ENCODE results near the gene RCSD1. TPM values are rescaled to one million over a fixed set of nuclear protein-coding genes. Genes with fewer than 3 reads are reported as not detected.

Gene RCSD1
- total and polyA plus RNA-seq, 10 of the 15 experiments (the other 5 are each of a cell fraction or from before 2014, with no cell fraction given), result 11.4 to 78.3 (median 71.6) TPM

DNA sequence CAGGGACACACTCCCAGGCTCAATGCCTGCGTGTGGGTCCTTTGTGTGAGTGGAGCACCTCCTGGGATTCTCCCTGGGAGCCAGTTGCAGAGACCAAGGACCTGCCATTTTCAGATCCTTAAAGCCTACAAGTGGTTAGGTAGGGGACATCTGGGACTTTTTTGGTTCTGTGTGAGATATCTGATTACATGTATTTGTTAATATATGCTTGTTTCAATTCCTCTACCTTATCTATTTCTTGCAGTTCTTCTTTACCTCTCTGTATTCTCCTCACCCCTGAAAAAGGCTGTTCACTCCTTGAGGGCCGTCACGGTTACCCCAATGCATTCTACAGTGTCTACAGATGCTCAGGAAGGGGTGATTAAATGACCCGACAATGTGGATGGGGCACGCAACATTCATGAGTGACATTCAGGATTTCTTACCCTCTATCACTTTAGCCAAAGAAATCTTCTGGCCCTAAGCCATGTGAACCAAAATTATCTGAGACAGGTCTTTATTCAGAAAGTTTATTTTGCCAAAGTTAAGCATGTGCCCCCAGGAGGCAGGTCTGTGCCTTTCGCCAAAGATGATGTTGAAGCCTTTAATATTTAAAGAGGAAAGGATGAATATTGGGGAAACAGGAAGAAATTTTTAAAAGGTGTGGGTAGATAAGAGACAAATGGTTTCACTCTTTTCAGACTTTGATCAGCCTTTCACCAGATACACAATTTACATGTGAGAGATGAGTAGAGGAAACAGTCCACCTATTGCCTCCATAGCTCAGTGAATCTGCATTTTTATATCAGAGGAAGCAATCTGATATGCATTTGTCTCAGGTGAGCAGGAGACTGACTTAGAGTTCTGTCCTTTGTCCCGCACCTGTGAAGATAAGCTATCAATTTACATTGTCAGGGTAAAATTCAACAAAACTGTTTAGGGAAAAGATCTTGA lies 47.1 kb downstream of the RCSD1 start:
- Histone ChIP-seq H3K9me3 (replicated peaks; ENCODE audit: control insufficient read depth, insufficient read depth, low read length) (no peaks in the 10 kb centered on the region; the same call in 2 of the 3 replicates), H3K4me2 (ENCODE audit: control insufficient read depth, insufficient read depth) (peak overlapping the region; percentile 64), H3K27ac (ENCODE audit: control insufficient read depth, insufficient read depth) (peak overlapping the region; percentile 93), H2AFZ (ENCODE audit: control insufficient read depth, low read depth, low read length) (no peak overlapping the region), H3K4me1 (ENCODE audit: control insufficient read depth, insufficient read depth, low read length) (peaks cover 80% of the 10 kb centered on the region), H3K79me2 (ENCODE audit: control insufficient read depth, insufficient read depth, low read length) (peaks cover 31% of the 10 kb centered on the region), H3K36me3 (ENCODE audit: control insufficient read depth in 2 of 2, insufficient read depth in 2 of 2, low read length in 1 of 2) (peaks cover 0 to 5% of the 10 kb centered on the region in 2 experiments; a peak in 2 of 4 replicates), H4K20me1 (ENCODE audit: control insufficient read depth, insufficient read depth) (no peaks in the 10 kb centered on the region), H3K27me3 (replicated peaks in 1 of 2; ENCODE audit: control insufficient read depth in 2 of 2, insufficient read depth in 2 of 2, low read length in 1 of 2) (no peaks in the 10 kb centered on the region), H3K4me3 (peak overlapping the region; percentile 35; the same call in 1 of the 2 replicates), H3K9ac (ENCODE audit: control insufficient read depth, insufficient read depth, low read length) (peak overlapping the region; percentile 61)
- BruUV-seq (replicated peaks), result no TSS peak
- in situ Hi-C loops (cut with MboI), result no loop called here
- ChIA-PET SMC1A (ENCODE audit: uncharacterized antibody, unreplicated experiment) (interaction anchor here (1.0 to 10.3 kb wide), 9 partner anchors 10 to 75 kb away, joined by 3 to 170 read pairs (median 17); partner anchors contain the start of gene RCSD1), CTCF (interaction anchor here (0.8 to 5.1 kb wide), 10 partner anchors 9 to 138 kb away, joined by 3 to 31 read pairs (median 4); no protein-coding TSS in a partner anchor), POLR2A (interaction anchor here (0.5 to 7.2 kb wide), 7 partner anchors 9 to 77 kb away, joined by 3 to 84 read pairs (median 3); partner anchors contain the start of gene RCSD1), RAD21 (ENCODE audit: unreplicated experiment) (interaction anchor here (1.0 to 8.3 kb wide), 13 partner anchors 8 to 137 kb away, joined by 3 to 100 read pairs (median 4); partner anchors contain the start of gene RCSD1)
- peak; percentile 71 for ATAC-seq
- WGBS (ENCODE audit: insufficient coverage, insufficient replicate concordance, low lambda C conversion rate, missing lambda C conversion rate), result 72% methylated on average over 7 of the region's 7 CpGs
- no peak for FAIRE-seq
- DNase-seq (ENCODE audit: low read depth, low spot score), result peak; percentile 68
- intact Hi-C loops (cut with micrococcal nuclease; ENCODE audit: unreplicated experiment), result loop anchor here (1.0 kb wide), 1 partner anchor 49 kb away; no protein-coding TSS in a partner anchor
- peak; percentile 52; the same call in 1 of the 2 replicates for TF ChIP-seq SMARCA5 (IDR thresholded peaks at IDR 0.05)
- peak; percentile 35 for TF ChIP-seq MTA2 (IDR thresholded peaks at IDR 0.05; ENCODE audit: low read depth)
- peak; percentile 45; the same call in 1 of the 2 replicates for TF ChIP-seq RUNX3 (IDR thresholded peaks at IDR 0.05; ENCODE audit: low read length)
- TF ChIP-seq TAF1 (IDR thresholded peaks at IDR 0.05; ENCODE audit: borderline replicate concordance, low read depth, low read length), result no peak
- TF ChIP-seq SREBF2 (IDR thresholded peaks at IDR 0.05; ENCODE audit: low read length), result no peak
- TF ChIP-seq CBX3 (IDR thresholded peaks at IDR 0.05; ENCODE audit: borderline replicate concordance, low read depth), result no peak
- peak; percentile 49; the same call in 1 of the 2 replicates for TF ChIP-seq ZNF217 (IDR thresholded peaks at IDR 0.05)
- 0 out of 2 replicates have a peak, but pooled peaks have one; percentile 12 for TF ChIP-seq MYB (IDR thresholded peaks at IDR 0.05; ENCODE audit: borderline replicate concordance, low read depth, low read length)
- TF ChIP-seq, protein P1, sequence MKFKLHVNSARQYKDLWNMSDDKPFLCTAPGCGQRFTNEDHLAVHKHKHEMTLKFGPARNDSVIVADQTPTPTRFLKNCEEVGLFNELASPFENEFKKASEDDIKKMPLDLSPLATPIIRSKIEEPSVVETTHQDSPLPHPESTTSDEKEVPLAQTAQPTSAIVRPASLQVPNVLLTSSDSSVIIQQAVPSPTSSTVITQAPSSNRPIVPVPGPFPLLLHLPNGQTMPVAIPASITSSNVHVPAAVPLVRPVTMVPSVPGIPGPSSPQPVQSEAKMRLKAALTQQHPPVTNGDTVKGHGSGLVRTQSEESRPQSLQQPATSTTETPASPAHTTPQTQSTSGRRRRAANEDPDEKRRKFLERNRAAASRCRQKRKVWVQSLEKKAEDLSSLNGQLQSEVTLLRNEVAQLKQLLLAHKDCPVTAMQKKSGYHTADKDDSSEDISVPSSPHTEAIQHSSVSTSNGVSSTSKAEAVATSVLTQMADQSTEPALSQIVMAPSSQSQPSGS (IDR thresholded peaks at IDR 0.05; ENCODE audit: low read length), result peak; percentile 68
- 0 out of 2 replicates have a peak, but pooled peaks have one; percentile 36 for TF ChIP-seq PML (IDR thresholded peaks at IDR 0.05; ENCODE audit: low read length)
- 0 out of 2 replicates have a peak, but pooled peaks have one; percentile 55 for TF ChIP-seq POLR2AphosphoS2 (IDR thresholded peaks at IDR 0.05; ENCODE audit: low read depth, low read length)
- TF ChIP-seq WRNIP1 (IDR thresholded peaks at IDR 0.05; ENCODE audit: borderline replicate concordance, low read depth, low read length), result no peak
- TF ChIP-seq, protein P2, sequence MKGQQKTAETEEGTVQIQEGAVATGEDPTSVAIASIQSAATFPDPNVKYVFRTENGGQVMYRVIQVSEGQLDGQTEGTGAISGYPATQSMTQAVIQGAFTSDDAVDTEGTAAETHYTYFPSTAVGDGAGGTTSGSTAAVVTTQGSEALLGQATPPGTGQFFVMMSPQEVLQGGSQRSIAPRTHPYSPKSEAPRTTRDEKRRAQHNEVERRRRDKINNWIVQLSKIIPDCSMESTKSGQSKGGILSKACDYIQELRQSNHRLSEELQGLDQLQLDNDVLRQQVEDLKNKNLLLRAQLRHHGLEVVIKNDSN (IDR thresholded peaks at IDR 0.05; ENCODE audit: borderline replicate concordance, extremely low read length, insufficient read depth, low read depth, low read length), result no peak
- TF ChIP-seq, protein P3, sequence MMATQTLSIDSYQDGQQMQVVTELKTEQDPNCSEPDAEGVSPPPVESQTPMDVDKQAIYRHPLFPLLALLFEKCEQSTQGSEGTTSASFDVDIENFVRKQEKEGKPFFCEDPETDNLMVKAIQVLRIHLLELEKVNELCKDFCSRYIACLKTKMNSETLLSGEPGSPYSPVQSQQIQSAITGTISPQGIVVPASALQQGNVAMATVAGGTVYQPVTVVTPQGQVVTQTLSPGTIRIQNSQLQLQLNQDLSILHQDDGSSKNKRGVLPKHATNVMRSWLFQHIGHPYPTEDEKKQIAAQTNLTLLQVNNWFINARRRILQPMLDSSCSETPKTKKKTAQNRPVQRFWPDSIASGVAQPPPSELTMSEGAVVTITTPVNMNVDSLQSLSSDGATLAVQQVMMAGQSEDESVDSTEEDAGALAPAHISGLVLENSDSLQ (IDR thresholded peaks at IDR 0.05), result peak; percentile 55
- peak; percentile 63 for TF ChIP-seq NFIC (IDR thresholded peaks at IDR 0.05; ENCODE audit: low read depth, low read length)

All from GM12878 (cell line).